Keratinocyte (primary cell): ENCODE results near the gene SMTNL2. TPM values are rescaled to one million over a fixed set of nuclear protein-coding genes. Genes with fewer than 3 reads are reported as not detected.

Experiments
- DNase-seq: peaks from one replicate; pipeline ENCODE4 v3.0.0-alpha.2; 2011; ENCODE audit warnings: low read depth, missing footprints, low spot score
- FAIRE-seq: peaks from 2 replicates; lab custom pipeline; 2011; peaks lifted over from hg19 to GRCh38; lab: Jason Lieb, UNC
- H2AFZ ChIP-seq: 2 replicates; pipeline ENCODE4 v1.6.0; 2012; ENCODE audit warnings: low read length, control low read depth, inconsistent platforms; ENCODE audit not compliant: control insufficient read depth
- H3K27ac ChIP-seq: 2 replicates; pipeline ENCODE4 v1.5.1; 2011; ENCODE audit warnings: low read length; ENCODE audit not compliant: control insufficient read depth, insufficient read depth
- H3K27me3 ChIP-seq: 3 replicates; pipeline ENCODE4 v1.6.0; 2011; ENCODE audit warnings: low read length; ENCODE audit not compliant: control insufficient read depth, insufficient read depth; ENCODE audit errors: extremely low read depth
- H3K36me3 ChIP-seq, 2 experiments: 2 replicates in 1 of 2; 3 replicates in 1 of 2; pipeline ENCODE4 v1.5.1; 2011; ENCODE audit warnings: low read length in 2 of 2, mild to moderate bottlenecking in 1 of 2; ENCODE audit not compliant: control insufficient read depth in 2 of 2, insufficient read depth in 2 of 2; ENCODE audit errors: extremely low read depth in 1 of 2
- H3K4me1 ChIP-seq: 3 replicates; pipeline ENCODE4 v1.5.1; 2011; ENCODE audit warnings: low read length; ENCODE audit not compliant: control insufficient read depth, insufficient read depth; ENCODE audit errors: extremely low read depth
- H3K4me2 ChIP-seq: 3 replicates; pipeline ENCODE4 v1.6.0; 2011; ENCODE audit warnings: low read depth, low read length; ENCODE audit not compliant: control insufficient read depth, insufficient read depth; ENCODE audit errors: extremely low read depth
- H3K4me3 ChIP-seq, 3 experiments: fragments of 200-600 bp in 1 of 3; sonication (generic) in 1 of 3; 2 replicates in 2 of 3; 3 replicates in 1 of 3; pipeline ENCODE4 v1.5.1; 2011 to 2016; ENCODE audit warnings: low read length in 3 of 3, mild to moderate bottlenecking in 3 of 3, control low read depth in 2 of 3, inconsistent platforms in 1 of 3, low read depth in 1 of 3, mixed read lengths in 1 of 3, mixed run types in 1 of 3, moderate library complexity in 1 of 3; ENCODE audit not compliant: control insufficient read depth in 2 of 3, insufficient read depth in 2 of 3; ENCODE audit errors: extremely low read depth in 1 of 3
- H3K79me2 ChIP-seq: 2 replicates; pipeline ENCODE4 v1.6.0; 2012; ENCODE audit warnings: low read length; ENCODE audit not compliant: control insufficient read depth, insufficient read depth
- H3K9ac ChIP-seq: 3 replicates; pipeline ENCODE4 v1.6.0; 2011; ENCODE audit warnings: low read length; ENCODE audit not compliant: control insufficient read depth, insufficient read depth; ENCODE audit errors: extremely low read depth
- H3K9me1 ChIP-seq: 3 replicates; pipeline ENCODE4 v1.6.0; 2011; ENCODE audit warnings: low read length; ENCODE audit not compliant: control insufficient read depth, insufficient read depth; ENCODE audit errors: extremely low read depth
- H3K9me3 ChIP-seq: 2 replicates; pipeline ENCODE4 v1.5.1; 2012; ENCODE audit warnings: low read depth, low read length; ENCODE audit not compliant: control insufficient read depth
- H4K20me1 ChIP-seq: 3 replicates; pipeline ENCODE4 v1.6.0; 2011; ENCODE audit warnings: low read length; ENCODE audit not compliant: control insufficient read depth, insufficient read depth; ENCODE audit errors: extremely low read depth
- CTCF ChIP-seq, 3 experiments: IDR thresholded peaks in 1 of 3; conservative IDR thresholded peaks in 1 of 3; optimal IDR thresholded peaks in 1 of 3; 2 replicates in 2 of 3; 3 replicates in 1 of 3; pipeline versions ENCODE3 to v1.5.1; 2011; ENCODE audit warnings: low read length in 3 of 3, mild to moderate bottlenecking in 3 of 3, moderate library complexity in 2 of 3, control low read depth in 1 of 3, inconsistent platforms in 1 of 3; ENCODE audit not compliant: insufficient read depth in 2 of 3; ENCODE audit errors: extremely low read depth in 1 of 3
- EZH2 ChIP-seq: IDR thresholded peaks from one replicate; pipeline ENCODE4 v1.6.1; 2012; ENCODE audit warnings: inconsistent platforms, mild to moderate bottlenecking, low read length, moderate library complexity
- dilution Hi-C: fragments of 300-500 bp; cut with MboI; formaldehyde crosslinking; loops from one replicate; pipeline ENCODE4 v1.7.0; 2020; ENCODE audit warnings: low sequenced_read_pairs; ENCODE audit not compliant: extremely low pct_ligation_motif_present
- polyA plus RNA-seq, 5 experiments: library from polyadenylated mRNA; depleted of rRNA in 3 of 5; stranded (reverse) in 3 of 5; stranded (forward) in 1 of 5; unstranded in 1 of 5; fragments of >200 nt; gene quantifications; 1 replicate in 1 of 5; 2 replicates in 3 of 5; 3 replicates in 1 of 5; pipeline versions ENCODE4 v1.2.1 to v1.2.3, GENCODE V29; 2011 to 2012; ENCODE audit warnings: missing spikeins in 2 of 5, low read depth in 1 of 5, low replicate concordance in 1 of 5

SMTNL2 gene
- polyA plus RNA-seq, 1 donor (not counting 4 experiments of a cell fraction or from before 2014, with no cell fraction given) = not detected

GRCh38 chr17:4583206-4583605 lies 1.1 kb upstream of the SMTNL2 start:
- Histone ChIP-seq H2AFZ (no peak overlapping the region), H4K20me1 (no peaks in the 10 kb centered on the region), H3K79me2 (no peaks in the 10 kb centered on the region), H3K9me3 (no peaks in the 10 kb centered on the region), H3K27me3 (peaks cover 60% of the 10 kb centered on the region), H3K9me1 (peaks cover 2% of the 10 kb centered on the region), H3K9ac (no peak overlapping the region), H3K4me3 (no peak overlapping the region), H3K4me1 (peaks cover 14% of the 10 kb centered on the region), H3K4me2 (no peak overlapping the region), H3K36me3 (no peaks in the 10 kb centered on the region), H3K27ac (no peak overlapping the region)
- FAIRE-seq (no peak), DNase-seq (no peak)
- TF ChIP-seq EZH2 (no peak), CTCF (optimal IDR thresholded peaks at IDR 0.05 in 1 of 3, IDR thresholded peaks at IDR 0.05 in 1 of 3, conservative IDR thresholded peaks at IDR 0.05 in 1 of 3; ENCODE audit: extremely low read depth in 1 of 3, insufficient read depth in 2 of 3, low read length in 3 of 3) (no peak)
- dilution Hi-C loops = no loop called here

- FAIRE-seq (no peak), DNase-seq (no peak)
- no peaks in the 10 kb centered on the region for H4K20me1 ChIP-seq
- no peaks in the 10 kb centered on the region for H3K9me3 ChIP-seq
- peaks cover 2% of the 10 kb centered on the region for H3K9me1 ChIP-seq
- dilution Hi-C loops = no loop called here
- H3K4me1 ChIP-seq = peaks cover 14% of the 10 kb centered on the region
- no peaks in the 10 kb centered on the region for H3K36me3 ChIP-seq
- no peak overlapping the region for H2AFZ ChIP-seq
- peaks cover 66% of the 10 kb centered on the region for H3K27me3 ChIP-seq
- H3K4me2 ChIP-seq = no peak overlapping the region
- no peak overlapping the region for H3K27ac ChIP-seq
- no peak for TF ChIP-seq CTCF (optimal IDR thresholded peaks at IDR 0.05 in 1 of 3, IDR thresholded peaks at IDR 0.05 in 1 of 3, conservative IDR thresholded peaks at IDR 0.05 in 1 of 3; ENCODE audit: extremely low read depth in 1 of 3, insufficient read depth in 2 of 3, low read length in 3 of 3)
- TF ChIP-seq EZH2 = peak; percentile 46
- H3K79me2 ChIP-seq = no peaks in the 10 kb centered on the region
- H3K4me3 ChIP-seq = no peak overlapping the region
- no peak overlapping the region for H3K9ac ChIP-seq
Measured at GRCh38 chr17:4583782-4584100, 588 bp upstream of the SMTNL2 start.
